Body of pancreas (tissue), 4 donors: ENCODE data around the gene RELB.

Experiments used
- POLR2A ChIP-seq, 3 donors: fragments of 450-650 bp; IDR thresholded peaks; one replicate each; pipeline ENCODE4 v1.6.1; 2016; ENCODE audit warnings: antibody characterized with exemption in 3 of 3, mild to moderate bottlenecking in 2 of 3
- TF ChIP-seq, protein P1 (sequence below), 7 experiments: fragments of 450-650 bp in 4 of 7; fragments of 200-600 bp in 3 of 7; sonication (generic) in 3 of 7; IDR thresholded peaks; one replicate each; pipeline ENCODE4 v1.5.1; 2016 to 2019; ENCODE audit warnings: antibody characterized with exemption in 7 of 7

DNA sequence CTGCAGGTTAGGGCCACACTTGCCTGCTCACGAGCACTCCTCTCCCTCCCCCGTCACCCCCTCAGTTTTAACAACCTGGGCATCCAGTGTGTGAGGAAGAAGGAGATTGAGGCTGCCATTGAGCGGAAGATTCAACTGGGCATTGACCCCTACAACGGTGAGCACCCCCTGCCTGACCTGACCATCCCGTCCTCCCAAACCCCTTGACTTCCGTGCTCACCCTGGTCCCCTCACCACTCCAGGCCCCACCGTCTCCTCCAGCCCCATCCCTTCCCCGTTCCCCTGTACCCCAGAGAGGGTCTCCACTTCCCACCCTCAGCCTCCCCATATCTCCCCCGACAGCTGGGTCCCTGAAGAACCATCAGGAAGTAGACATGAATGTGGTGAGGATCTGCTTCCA is 24.0 kb downstream of the RELB start:
- TF ChIP-seq POLR2A (IDR thresholded peaks at IDR 0.05): no peak
- TF ChIP-seq, protein P1, sequence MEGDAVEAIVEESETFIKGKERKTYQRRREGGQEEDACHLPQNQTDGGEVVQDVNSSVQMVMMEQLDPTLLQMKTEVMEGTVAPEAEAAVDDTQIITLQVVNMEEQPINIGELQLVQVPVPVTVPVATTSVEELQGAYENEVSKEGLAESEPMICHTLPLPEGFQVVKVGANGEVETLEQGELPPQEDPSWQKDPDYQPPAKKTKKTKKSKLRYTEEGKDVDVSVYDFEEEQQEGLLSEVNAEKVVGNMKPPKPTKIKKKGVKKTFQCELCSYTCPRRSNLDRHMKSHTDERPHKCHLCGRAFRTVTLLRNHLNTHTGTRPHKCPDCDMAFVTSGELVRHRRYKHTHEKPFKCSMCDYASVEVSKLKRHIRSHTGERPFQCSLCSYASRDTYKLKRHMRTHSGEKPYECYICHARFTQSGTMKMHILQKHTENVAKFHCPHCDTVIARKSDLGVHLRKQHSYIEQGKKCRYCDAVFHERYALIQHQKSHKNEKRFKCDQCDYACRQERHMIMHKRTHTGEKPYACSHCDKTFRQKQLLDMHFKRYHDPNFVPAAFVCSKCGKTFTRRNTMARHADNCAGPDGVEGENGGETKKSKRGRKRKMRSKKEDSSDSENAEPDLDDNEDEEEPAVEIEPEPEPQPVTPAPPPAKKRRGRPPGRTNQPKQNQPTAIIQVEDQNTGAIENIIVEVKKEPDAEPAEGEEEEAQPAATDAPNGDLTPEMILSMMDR (IDR thresholded peaks at IDR 0.05): no peak
